NCI-H2227 (cell line): Measurements from ENCODE around the gene PID1.

Experiments used
- DNase-seq: peaks from one replicate; lab custom pipeline; 2025; ENCODE audit not compliant: unreplicated experiment; lab: John Stamatoyannopoulos, UW

The PID1 gene

DNA sequence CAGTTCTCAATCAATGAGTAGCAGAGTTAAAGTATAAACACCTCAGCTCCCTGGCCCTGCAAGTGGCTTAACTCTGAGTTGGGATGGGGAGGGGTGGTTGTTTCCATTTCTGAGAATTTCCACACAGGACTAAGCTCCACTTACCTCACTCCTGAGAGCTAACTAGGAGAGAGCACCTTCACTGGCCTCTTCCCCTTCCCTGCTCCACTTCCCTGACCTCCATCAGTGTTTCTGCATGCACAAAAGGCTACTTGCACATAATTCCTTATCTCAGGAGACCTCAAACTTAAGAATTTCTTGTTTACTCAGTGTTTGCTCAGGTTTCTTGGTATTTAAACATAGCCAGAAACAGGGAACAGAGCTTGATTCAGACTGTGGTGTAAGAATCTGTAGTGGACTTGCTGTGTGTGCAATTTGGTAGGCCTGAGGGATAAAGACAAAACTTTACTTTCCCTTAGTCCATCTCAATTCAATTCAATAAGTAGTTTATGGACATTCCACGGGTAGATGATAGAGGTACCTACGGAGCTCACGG lies 97.2 kb downstream of the PID1 start:
- DNase-seq, result no peak

- DNase-seq, result no peak
Observed at GRCh38 chr2:229170916-229171315, 100.2 kb downstream of the PID1 start.

DNA sequence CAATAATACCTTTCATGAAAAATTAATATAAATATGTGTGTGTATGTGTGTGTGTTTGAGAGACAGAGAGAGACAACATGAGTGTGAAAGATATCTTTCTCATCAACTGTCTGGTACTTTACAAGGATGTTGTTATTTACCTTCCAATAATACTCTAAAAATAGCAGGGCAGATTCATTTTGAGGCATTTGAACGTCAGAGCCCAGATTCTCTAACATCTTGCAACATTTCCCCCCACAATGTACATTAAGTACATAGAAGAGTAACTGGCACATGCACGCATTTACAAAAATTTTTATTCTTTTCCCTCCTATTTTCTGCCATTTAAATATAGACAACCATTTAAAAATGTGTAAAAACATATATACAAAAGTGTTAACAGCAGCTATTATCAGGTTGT lies 100.9 kb downstream of the PID1 start:
- no peak for DNase-seq

GRCh38 chr2:229169751-229170150 lies 101.3 kb downstream of the PID1 start:
- no peak for DNase-seq

GRCh38 chr2:229164545-229165249 lies 106.4 kb downstream of the PID1 start:
- no peak for DNase-seq

DNA sequence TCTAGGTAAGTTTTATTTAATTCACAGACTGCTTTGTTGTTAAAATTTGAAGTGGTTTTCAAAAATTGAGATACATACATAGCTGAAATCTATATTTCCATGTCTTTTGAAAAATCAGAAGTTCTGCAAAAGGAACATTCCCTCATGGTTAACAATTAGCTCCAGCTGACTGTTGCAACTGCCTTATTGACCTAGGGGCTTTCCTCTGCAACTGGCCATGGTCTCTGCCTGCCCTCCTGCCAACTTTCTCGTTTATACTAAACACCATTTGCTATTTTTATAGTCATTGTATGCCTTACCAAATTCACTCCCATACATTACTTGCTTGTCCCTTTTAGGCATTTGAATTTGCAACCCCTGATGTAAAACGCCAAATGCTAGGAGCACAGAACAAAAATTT lies 107.2 kb downstream of the PID1 start:
- DNase-seq, result no peak

DNA sequence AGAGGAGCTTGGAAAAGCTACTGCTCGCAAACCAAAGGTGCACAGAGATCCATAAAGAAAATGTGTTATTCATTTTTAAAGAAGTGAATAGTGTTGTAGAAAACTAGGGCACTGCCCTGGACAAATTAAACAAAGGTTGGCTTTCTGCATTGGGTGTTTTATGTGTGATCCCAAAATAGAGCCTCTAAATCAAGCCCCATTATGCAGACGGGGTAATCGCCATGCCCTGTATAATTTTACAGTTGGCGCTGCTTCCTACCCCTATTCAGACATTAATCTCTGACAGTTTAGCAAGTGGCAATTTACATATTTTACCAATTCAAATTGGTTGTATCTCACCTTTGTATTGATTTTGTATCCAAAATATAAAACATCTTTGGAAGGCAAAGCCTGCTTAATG lies 109.1 kb downstream of the PID1 start:
- no peak for DNase-seq

DNA sequence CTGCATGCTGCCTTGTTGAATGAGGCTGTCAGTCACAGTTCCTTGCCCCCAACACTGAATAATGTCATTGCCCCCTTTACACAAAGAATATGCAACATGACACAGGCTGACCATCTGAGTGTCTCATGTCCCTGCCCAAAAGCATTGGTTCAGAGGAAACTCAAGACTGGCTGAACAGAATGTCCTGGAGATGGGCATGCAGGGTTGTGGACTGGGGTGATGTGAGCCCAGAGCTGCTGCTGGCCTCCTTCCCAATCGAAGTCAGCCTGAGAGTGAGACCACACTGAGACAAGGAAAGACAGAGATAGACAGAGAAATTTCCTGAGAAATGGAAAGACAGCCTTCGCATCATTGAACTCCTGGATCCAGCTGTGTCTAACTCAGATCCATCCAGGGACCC lies 110.1 kb downstream of the PID1 start:
- DNase-seq, result no peak

DNA sequence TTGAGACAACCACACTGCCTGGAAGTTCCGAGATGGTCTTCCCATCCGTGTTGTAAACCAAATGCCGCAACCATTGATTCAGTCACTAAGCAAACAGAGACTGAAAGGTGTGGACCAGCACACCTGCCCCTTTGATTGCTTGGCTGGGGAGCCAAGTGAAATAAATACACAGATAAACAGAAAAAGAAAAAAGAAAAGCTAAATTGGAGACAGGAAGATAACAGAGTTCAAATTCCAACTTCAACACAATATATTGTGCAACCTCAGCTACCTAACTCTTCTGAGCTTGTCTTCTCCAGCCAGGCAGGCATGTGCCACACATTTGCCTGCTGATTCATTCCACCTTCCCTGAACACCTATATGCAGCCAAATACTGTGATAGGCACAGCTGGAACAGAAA lies 110.9 kb downstream of the PID1 start:
- DNase-seq, result no peak

GRCh38 chr2:229159405-229159804 lies 111.7 kb downstream of the PID1 start:
- DNase-seq, result no peak

DNA sequence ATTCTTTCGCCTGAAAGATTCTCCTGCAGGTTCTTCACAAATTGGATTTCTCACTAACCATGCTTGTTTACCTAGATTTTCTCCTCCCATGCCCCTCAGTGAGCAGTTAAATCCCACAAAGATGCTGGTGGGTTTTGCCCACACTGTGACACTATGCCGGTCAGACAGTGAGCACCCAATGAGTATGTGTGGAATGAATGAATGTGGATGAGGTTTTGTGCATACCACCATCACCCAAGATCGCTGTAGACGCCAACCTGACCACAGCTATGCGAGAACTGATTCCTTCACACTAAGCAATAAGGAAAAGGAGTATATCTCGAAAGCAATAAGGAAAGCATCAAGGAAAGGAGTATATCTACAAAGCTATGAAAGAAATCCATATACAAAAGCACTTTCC lies 116.7 kb downstream of the PID1 start:
- no peak for DNase-seq

GRCh38 chr2:229153951-229154350 lies 117.1 kb downstream of the PID1 start:
- DNase-seq, result no peak

DNA sequence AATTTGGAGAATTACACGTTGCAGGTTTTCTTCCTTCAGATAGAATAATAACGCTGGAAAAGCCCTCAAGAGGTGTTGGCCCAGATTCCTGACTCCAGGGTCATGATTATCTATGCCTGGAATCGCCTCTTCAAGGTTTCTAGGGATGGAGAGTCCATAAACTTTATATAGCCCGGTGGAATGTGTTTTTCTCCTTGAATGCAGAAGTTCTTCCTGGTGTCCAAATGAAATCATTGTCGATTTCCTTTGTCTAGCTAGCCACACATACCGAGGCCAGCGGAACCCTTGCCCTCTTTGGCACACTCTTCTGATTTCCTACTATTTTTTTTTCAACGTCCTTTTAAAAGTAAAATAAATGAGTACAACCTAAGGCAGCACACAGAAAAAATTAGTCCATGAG lies 117.8 kb downstream of the PID1 start:
- DNase-seq, result no peak

- no peak for DNase-seq
Observed at GRCh38 chr2:229152674-229153073, 118.4 kb downstream of the PID1 start.

- DNase-seq, result no peak
Observed at GRCh38 chr2:229150317-229150716, 120.8 kb downstream of the PID1 start.

DNA sequence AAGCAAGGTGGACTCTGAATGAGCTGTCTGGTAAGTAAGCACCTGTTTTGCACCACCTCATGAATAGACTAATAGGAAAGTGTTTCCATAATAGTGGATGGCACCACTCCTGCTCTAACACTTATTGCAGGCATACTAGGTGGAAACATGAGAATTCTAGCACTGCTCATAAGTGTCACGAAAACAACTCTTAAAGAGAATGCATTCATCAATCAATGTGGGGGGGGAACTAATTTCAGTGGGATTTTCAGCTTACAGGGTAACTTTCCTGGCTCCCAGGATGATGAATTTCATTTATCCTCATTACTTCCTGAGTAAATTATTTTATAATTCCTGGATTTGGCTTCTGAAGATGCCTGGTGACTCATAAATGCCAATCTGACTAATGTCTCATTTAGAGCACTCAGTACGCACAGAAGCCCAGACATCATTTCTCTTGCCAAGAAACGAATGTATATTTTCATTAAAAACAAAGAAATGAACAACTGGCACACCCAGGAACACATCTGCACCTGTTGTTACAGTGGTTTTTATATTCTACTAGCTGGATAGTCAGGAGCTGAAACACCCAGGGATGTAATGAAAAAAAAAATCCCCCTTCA lies 129.6 kb downstream of the PID1 start:
- no peak for DNase-seq

DNA sequence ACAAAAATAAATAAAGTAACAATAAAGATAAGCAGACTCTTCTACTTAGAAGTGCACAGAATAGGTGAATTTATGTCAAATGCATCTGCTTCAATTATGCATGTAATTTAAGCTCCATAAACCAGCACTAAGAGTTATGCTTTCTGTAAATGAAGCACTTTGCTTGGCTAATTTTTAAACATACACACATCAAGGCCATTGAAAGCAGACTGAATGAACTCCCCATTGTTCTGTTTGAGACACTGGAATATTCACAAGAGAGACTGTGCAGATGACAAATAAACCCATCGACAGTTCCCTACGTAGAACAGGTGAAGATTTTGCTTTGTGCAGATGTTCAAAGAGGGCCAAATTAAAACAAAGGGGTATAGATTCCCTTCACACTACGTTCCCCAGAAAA lies 133.4 kb downstream of the PID1 start:
- DNase-seq, result no peak

DNA sequence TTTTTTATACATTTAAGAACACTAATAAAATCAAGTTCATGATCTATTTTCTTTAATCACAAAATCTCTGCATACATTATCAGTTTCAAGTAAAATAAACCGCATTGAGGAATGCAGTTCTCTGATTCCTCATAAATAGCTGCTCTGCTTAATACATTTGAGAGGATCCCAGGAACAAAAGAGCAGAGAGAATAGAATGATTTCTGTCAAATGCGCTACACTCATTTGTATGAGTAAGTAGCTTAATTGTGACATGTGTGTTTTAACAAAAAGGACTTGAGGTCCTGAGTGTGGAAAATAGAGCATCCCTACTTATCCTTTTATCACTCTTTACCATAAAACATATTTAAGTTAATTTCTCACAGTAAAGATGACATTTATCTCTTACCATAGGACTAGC lies 134.0 kb downstream of the PID1 start:
- no peak for DNase-seq

DNA sequence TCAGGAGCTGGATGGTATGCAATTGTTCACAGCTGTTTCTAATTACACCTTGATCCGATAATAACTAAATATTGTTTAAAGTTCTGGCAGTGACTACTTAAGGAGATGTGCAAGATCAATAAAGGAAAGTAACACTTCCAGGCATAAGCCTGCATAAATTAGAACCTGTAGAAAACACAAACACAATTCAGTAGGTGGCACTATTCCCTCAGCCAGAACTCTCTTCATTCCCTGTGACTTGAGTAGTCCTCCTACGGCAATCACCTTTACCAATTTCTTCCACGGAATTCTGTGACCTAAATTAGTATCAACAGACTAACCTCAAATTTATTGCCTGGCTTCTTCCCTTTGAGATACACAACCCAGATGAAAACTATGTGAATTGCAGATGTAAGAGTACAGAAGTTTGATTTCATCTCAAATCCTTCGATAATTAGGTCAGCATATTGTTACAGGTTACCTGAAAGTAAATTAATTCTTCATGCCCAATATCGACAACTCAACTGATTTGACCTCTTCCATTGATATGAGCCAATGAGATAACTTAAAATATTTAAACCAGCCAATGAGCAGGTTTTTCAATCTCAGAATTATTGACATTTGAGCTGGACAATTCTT lies 137.8 kb downstream of the PID1 start:
- DNase-seq, result no peak

- DNase-seq, result no peak
Observed at GRCh38 chr2:229132236-229132635, 138.9 kb downstream of the PID1 start.

GRCh38 chr2:229130522-229130921 lies 140.6 kb downstream of the PID1 start:
- no peak for DNase-seq

- no peak for DNase-seq
Observed at GRCh38 chr2:229129738-229130371, 141.2 kb downstream of the PID1 start.
